B cell (primary cell): Measurements from ENCODE around the gene HS6ST3.

ENCODE experiments used
- EZH2 ChIP-seq: IDR thresholded peaks from 2 replicates; pipeline ENCODE4 v1.6.1; 2012; ENCODE audit warnings: borderline replicate concordance, low read depth, mild to moderate bottlenecking, moderate library complexity, low read length; ENCODE audit not compliant: insufficient read depth, poor library complexity, severe bottlenecking
- TF ChIP-seq, protein P1 (sequence below): fragments of 200-600 bp; IDR thresholded peaks from one replicate; pipeline ENCODE4 v1.8.0; 2022; ENCODE audit warnings: antibody characterized with exemption, mild to moderate bottlenecking

DNA sequence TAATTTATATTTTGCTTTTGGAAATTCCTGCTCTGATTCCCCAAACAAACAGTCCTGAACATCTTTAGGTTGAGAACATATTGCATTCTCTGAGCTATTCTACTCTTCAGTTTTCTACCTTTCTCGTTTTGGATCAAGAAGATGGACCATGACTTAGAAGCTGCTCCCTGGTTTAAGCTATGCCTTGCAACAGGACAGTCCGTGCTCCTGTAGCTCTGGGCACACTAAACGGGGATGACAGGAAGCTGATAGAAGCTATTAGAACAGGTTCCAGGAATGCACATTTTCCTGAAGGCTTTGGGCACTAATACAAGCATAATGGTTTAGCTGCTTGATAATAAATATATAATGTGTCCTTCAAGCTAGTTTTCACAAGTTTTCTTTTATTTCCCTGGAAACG is 385.2 kb downstream of the HS6ST3 start:
- TF ChIP-seq, protein P1, sequence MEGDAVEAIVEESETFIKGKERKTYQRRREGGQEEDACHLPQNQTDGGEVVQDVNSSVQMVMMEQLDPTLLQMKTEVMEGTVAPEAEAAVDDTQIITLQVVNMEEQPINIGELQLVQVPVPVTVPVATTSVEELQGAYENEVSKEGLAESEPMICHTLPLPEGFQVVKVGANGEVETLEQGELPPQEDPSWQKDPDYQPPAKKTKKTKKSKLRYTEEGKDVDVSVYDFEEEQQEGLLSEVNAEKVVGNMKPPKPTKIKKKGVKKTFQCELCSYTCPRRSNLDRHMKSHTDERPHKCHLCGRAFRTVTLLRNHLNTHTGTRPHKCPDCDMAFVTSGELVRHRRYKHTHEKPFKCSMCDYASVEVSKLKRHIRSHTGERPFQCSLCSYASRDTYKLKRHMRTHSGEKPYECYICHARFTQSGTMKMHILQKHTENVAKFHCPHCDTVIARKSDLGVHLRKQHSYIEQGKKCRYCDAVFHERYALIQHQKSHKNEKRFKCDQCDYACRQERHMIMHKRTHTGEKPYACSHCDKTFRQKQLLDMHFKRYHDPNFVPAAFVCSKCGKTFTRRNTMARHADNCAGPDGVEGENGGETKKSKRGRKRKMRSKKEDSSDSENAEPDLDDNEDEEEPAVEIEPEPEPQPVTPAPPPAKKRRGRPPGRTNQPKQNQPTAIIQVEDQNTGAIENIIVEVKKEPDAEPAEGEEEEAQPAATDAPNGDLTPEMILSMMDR = no peak
- TF ChIP-seq EZH2 = no peak
